ENCODE data around the gene GPRC5D. TPM values are rescaled to one million over a fixed set of nuclear protein-coding genes. Genes with fewer than 3 reads are reported as not detected.

The GPRC5D gene
- total RNA-seq, 1 experiment from 2014 or later, result not detected

DNA sequence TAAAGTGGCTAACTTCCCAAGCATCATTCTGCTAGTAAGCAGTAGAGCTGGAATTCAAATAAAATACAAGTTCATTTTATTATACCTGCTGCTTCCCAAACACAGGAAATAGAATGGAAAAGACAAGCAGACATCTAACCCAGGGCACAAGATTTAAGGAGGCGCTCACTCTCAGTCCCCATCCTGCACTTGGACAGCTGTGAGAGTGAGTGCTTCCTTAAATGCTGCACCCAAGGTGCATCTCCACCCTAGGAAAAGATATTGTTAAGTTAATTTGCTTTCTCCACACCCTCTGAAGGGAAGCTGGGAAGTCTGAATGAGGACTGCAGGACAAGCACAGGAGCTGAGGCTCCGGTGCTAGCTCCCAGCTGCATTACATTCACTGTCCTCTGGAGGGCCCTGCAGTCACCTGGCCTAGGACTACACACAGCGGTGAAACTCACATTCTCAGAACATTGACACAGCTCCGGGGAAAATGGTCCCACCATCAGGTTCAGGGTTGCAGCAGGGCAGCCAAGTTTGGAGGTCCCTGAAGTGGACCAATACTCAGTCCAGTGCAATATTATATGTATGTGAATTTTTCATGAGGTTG is 33.9 kb upstream of the GPRC5D start:
- peak; percentile 72 for DNase-seq (ENCODE audit: low read depth, low spot score)
- in situ Hi-C loops (cut with HindIII; ENCODE audit: low pct_unique_long_range_greater_than_20kb, low sequenced_read_pairs), result no loop called here

DNA sequence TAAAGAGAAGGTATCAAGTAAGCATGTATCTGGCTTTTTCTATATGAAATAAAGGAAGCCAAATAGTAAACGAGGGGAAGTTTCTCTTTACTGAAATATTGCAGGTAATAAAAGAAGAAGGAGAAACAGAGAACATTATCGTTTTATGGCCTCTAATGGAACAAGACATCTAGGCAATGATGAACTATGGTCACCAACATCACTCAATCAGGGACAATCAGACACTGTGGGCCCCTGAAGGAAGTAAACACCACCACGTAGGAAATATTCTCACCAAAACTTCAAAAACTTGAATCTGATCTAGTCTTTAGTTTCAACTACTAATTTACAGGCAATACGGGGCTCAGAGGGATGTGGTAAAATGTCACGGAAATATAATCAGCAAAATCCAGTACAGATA is 32.2 kb upstream of the GPRC5D start:
- in situ Hi-C loops (cut with HindIII; ENCODE audit: low pct_unique_long_range_greater_than_20kb, low sequenced_read_pairs), result no loop called here

DNA sequence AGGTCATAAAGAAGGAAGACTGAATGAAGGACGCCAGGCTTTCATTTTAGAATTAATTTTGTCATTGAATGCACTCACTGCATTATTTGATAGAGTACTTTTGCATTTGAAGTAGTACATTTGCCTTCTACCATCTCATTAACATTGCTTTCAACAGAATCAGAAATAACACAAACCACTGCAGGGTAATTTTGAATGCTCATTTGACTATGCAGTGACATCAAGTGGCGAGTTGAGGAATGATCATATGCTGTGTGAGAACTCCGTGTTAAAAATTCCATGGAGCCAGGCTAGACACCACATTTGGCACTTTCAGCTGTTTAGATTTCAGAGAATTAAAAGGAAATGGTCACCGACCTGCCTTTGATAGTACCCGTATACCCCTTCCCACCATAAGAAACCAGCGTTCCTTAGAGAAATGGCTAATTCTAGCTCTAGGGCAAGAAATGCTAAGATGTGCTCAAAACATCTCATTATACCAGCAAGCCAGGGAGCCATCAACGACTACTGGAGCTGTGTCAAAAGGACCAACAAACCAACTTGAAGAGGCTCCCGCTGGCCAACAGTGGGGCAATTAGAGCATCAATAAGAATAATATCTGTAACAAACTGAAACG is 31.6 kb upstream of the GPRC5D start:
- DNase-seq (ENCODE audit: low read depth, low spot score), result peak; percentile 76
- in situ Hi-C loops (cut with HindIII; ENCODE audit: low pct_unique_long_range_greater_than_20kb, low sequenced_read_pairs), result no loop called here

More for the DNA sequence above, 32.2 kb upstream of the GPRC5D start:
- no peak for DNase-seq (ENCODE audit: low read depth, low spot score)

DNA sequence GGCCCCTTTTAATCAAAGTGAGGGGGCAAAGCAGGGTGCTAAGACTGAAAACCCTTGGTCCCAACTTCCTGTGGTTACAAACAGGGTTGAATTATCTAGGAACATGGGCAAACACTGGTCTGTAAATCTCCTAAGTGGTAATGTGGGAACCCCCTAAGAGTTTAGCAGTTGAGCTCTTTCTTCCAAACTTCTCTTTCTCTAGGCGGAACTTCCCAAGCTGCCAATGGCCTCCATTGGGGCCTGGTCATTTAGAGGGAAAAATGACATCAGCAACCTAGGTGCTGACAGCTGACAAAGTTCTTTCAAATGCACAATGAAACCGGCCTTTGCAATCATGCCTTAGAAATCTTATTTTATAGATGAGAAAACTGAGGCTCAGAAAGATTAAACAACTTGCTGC is 30.4 kb upstream of the GPRC5D start:
- in situ Hi-C loops (cut with HindIII; ENCODE audit: low pct_unique_long_range_greater_than_20kb, low sequenced_read_pairs), result no loop called here
- DNase-seq (ENCODE audit: low read depth, low spot score), result no peak

DNA sequence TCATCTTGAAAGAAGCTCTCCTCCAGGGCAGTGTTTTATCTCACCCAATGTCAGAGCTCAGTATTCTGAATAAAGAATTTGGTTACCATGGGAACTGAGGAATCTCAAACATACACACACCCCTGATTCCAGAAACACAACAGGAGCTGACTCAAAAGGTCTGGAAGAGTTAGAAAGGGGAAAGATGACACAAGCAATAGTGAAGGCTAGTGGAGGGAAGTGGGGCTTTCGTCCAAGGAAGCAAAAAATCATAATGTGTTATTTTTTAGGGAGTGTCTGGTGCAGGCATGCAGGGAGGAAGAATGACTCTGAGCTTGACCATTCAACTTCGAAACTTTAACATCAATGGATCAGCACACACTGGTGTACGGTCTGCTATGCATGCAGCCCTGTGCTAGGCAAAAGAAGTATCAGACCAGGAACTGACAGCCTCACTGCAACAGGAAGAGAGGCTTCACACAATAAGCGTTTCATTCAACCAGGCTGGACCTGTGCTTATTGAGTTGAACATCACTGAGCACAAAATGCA is 27.8 kb upstream of the GPRC5D start:
- no peak for DNase-seq (ENCODE audit: low read depth, low spot score)
- in situ Hi-C loops (cut with HindIII; ENCODE audit: low pct_unique_long_range_greater_than_20kb, low sequenced_read_pairs), result no loop called here

DNA sequence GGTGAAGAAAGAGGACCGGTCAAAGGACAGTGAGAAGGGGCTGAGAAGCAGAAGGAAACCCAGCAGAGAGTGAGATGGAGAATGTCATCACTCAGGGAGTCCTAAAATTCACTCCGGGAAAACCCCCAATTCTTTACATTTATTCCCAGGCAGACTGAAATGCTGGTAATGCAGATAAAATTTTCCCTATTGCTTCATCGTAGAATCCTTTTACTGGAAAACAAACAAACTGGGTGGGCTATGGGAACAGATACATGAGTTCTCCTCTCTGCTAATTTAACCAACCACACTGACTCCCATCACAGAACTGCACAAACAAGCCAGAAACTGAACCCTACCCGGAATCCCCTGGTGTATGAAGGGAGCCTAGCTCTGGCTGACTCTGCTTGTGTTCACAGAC is 27.2 kb upstream of the GPRC5D start:
- no peak for DNase-seq (ENCODE audit: low read depth, low spot score)
- in situ Hi-C loops (cut with HindIII; ENCODE audit: low pct_unique_long_range_greater_than_20kb, low sequenced_read_pairs), result no loop called here

DNA sequence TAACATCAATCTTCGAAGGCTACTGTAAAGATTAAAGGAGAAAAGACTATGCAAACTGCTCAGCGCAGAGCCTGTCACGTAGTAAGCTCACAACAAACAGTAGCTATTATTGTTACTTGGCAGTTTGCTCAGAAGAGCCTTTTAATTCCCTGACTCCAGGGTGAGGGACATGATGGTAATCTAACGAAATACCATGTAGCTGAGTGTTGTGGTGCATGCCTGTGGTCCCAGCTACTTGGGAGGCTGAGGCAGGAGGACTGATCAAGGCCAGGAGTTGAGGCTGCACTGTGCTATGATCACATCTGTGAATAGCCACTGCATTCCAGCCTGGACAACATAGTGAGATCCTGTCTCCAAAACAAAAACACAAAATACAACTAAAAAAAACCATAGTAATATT is 25.3 kb upstream of the GPRC5D start:
- no peak for DNase-seq (ENCODE audit: low read depth, low spot score)
- in situ Hi-C loops (cut with HindIII; ENCODE audit: low pct_unique_long_range_greater_than_20kb, low sequenced_read_pairs), result no loop called here

DNA sequence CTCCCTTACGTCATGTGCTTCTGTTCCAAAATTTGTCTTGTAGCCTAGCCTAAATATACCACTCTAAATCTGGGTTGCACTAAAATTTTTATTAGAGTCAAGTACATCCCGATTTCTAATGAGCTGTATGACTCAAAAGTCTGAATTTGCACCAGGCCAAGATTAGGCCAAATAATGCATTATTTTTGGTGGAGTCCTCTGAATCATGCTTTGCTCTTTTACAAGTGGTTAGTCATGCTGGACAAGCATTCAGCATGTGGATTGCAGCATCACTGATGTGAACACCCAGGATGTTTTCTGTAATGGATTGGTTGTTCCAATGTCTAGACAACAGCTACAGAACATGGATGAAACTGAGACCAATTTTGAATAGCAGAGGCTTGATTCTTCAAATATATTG is 24.4 kb upstream of the GPRC5D start:
- in situ Hi-C loops (cut with HindIII; ENCODE audit: low pct_unique_long_range_greater_than_20kb, low sequenced_read_pairs), result no loop called here
- peak; percentile 55 for DNase-seq (ENCODE audit: low read depth, low spot score)

DNA sequence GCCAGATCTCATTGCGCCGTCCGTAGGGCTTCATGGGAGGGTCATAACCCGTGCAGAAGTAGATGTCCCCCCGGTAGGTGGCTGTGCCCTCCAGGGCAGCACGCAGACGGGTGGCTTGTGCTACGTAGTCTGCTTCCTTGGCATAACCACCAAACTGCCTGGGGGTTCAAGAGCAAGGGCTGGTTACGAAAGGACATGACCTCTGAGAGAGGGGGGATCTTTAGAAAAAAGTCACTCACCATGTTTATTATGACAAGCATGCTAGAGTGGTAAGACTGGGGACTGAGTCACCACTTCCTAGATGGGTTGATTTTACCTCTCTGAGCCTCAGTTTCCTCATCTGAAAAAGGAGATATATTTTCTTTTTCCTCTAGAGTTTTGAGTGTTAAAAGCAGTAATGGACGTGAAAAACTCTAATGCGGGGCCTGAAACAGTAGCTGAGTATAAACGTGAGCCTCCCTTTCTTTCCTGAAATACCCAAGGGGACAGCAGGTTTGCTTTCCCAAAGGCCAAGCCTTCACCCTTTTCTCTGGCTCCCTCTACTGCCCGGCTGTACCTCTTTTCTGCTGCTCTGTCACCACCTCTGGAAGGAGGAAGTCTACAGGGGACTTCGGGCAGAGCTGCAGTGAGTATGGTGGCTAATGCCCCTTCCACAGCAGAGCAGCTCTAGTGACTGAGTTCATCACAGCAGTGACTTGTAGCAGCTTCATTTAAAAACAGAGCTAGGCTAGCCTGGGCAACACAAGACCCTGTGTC is 23.5 kb upstream of the GPRC5D start:
- in situ Hi-C loops (cut with HindIII; ENCODE audit: low pct_unique_long_range_greater_than_20kb, low sequenced_read_pairs), result no loop called here
- peak; percentile 80 for DNase-seq (ENCODE audit: low read depth, low spot score)

DNA sequence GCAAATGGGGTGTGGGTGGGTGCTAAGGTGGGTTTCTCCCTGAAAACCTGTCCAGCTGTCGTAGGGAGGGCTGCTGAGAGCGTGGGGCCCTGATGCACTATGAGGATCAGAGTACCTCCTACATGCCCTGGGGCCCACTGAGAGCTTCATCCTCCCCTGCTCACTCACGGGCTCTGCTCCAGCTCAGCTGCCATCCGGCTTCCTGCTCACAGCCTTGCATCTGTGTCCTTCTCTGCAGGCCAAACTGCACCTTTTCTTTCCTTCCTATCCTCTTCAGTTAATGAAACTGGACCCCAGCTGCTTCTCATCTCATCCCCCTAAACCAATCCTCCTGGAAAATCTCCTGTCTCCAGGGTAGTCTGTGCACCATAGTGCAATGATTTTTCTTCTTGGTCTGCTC is 22.2 kb upstream of the GPRC5D start:
- DNase-seq (ENCODE audit: low read depth, low spot score), result no peak
- in situ Hi-C loops (cut with HindIII; ENCODE audit: low pct_unique_long_range_greater_than_20kb, low sequenced_read_pairs), result no loop called here

DNA sequence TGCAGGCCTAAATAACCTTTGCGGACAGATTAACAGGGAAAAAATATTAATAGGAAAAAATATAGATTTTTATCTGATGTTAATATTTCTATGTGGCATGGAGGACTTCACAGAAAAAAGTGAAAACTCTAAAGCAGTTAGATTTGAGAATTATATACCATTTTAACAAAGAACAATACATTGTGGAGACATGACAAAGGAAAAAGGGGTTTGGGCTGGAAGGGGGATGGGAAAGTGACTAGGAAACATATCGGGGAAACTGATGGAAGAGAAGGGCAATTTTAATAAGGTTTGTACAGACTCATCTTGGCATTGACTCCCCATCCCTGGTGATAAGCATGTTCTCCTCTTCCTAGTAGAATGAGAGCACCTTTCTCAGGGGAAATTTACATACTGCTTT is 21.0 kb upstream of the GPRC5D start:
- in situ Hi-C loops (cut with HindIII; ENCODE audit: low pct_unique_long_range_greater_than_20kb, low sequenced_read_pairs), result no loop called here
- no peak for DNase-seq (ENCODE audit: low read depth, low spot score)

DNA sequence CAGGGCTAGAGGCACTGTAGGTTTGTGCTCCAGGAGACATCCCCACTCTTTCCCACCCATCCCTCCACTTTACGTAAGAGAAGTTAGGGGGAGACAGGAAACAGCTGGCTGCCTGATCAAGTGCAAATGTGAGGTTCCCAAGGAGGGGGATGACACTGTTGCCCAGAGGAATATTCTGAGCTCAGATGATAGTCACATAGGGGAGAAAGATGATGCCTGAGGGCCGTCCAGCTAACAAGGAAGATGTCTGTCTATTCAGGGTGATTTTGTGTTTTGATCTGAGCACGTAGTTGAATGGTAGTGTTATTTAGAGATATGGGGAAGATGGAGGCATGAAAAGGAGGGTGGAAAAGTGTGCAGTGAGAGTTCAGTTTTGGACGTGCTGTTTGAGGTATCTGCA is 13.9 kb upstream of the GPRC5D start:
- DNase-seq (ENCODE audit: low read depth, low spot score), result peak; percentile 59
- in situ Hi-C loops (cut with HindIII; ENCODE audit: low pct_unique_long_range_greater_than_20kb, low sequenced_read_pairs), result no loop called here

DNA sequence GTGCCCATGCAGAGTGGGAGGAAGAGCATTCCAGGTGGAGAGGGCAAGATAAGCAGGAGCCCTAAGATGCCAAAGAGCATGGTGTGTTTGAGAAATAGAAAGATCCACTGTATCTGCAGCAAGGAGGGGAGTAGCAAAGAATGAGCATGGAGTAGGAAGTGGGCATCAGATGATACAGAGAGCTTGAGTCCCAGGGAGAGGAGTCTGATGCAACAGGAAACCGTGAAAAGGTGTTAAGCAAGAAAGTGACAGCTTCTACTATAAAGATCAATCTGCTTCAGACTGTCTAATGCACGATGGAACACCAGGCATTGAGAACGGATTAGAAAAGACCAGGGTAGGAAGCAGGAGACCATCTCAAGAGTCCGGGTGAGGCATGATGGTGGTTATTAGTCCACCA is 12.3 kb upstream of the GPRC5D start:
- in situ Hi-C loops (cut with HindIII; ENCODE audit: low pct_unique_long_range_greater_than_20kb, low sequenced_read_pairs), result no loop called here
- no peak for DNase-seq (ENCODE audit: low read depth, low spot score)

DNA sequence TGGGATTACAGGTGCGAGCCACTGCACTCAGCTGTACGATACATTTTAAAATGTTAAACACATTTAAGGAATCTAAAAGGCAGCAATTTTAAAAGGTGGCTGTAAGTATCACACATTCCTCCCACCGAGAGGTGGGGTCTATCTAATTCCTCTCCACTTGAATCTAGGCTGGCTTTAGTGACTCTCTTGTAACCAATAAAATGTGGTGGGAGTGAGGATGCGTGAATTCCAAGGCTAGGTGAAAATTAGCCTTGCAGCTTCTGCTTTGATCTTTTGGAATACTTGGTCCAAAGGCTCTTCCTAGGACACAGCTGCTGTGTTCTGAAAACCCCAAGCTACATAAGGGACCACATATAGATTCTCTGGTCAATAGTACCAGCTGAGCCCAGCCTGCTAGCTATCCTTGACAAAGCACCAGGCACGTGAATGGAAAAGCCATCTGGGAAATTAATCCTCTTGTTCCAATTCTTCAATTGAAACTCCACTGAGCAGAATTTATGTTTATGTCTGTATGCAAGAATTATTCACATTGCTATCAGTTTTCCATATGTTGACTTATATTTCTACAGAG is 8.8 kb upstream of the GPRC5D start:
- no peak for DNase-seq (ENCODE audit: low read depth, low spot score)
- in situ Hi-C loops (cut with HindIII; ENCODE audit: low pct_unique_long_range_greater_than_20kb, low sequenced_read_pairs), result no loop called here

DNA sequence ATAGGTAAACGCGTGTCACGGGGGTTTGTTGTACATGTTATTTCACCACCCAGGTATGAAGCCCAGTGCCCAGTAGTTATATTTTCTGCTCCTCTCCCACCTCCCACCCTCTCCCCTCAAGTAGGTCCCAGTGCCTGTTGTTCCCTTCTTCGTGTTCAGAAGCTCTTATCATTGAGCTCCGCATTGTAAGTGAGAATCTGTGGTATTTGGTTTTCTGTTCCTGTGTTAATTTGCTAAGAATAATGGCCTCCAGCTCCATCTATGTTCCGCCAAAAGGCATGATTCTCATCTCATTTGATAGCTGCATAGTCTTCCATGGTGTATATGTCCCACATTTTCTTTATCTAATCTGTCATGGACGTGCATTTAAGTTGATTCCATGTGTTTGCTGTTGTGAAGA is 6.9 kb upstream of the GPRC5D start:
- in situ Hi-C loops (cut with HindIII; ENCODE audit: low pct_unique_long_range_greater_than_20kb, low sequenced_read_pairs), result no loop called here
- no peak for DNase-seq (ENCODE audit: low read depth, low spot score)

DNA sequence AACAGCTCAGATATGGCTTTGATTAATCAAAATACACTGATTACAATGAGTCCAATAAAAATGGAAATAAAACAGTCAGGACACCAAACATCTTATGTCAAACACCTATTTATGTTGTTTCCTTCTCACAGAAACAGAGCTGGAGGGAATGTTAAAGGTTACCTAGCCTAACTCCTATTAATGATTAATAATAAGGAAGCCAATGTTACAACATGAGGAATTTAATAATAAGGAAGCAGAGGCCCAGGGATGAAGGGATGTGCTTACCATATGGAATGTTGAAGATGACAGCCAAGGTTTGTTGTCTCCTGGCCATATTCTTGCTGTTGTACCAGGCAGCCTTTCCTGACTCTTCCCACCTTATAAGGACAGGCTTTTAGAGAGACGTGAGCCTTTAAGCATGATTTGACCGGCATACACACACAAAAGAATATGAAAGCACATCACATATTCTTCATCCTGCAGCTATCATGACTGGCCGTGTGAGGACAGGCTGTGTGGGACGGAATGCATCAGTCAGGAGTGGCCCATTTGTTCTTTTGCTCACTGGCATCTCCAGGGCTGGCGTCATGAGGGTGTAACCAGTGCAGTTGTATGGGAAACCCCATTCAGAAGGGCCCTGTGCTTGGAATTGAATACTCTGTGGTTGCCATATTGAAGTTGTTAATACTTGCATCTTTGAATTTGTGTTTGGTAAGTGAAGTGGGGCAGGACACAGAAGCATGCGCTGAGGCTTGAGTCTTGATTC is 3.1 kb upstream of the GPRC5D start:
- no peak for DNase-seq (ENCODE audit: low read depth, low spot score)
- in situ Hi-C loops (cut with HindIII; ENCODE audit: low pct_unique_long_range_greater_than_20kb, low sequenced_read_pairs), result no loop called here

DNA sequence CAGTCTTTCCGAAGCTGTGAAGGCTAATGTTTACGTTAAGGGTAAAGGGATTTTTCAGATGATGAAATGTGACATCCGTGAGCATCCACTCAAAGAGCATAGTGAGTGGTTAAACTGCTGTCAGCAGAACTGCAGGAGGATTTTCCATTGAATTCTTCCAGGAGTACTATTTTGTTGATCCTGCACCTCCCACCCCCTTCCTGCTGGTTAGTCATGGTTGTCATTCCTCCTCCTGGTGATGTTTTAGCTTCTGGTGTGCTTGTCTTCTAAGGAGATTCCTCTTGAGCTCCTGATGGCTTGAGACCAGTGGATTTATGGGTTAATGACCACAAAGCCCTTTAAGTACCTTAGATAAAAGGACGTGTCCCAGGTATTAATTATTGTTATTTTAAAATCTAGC is 2.4 kb upstream of the GPRC5D start:
- no peak for DNase-seq (ENCODE audit: low read depth, low spot score)
- in situ Hi-C loops (cut with HindIII; ENCODE audit: low pct_unique_long_range_greater_than_20kb, low sequenced_read_pairs), result no loop called here

DNA sequence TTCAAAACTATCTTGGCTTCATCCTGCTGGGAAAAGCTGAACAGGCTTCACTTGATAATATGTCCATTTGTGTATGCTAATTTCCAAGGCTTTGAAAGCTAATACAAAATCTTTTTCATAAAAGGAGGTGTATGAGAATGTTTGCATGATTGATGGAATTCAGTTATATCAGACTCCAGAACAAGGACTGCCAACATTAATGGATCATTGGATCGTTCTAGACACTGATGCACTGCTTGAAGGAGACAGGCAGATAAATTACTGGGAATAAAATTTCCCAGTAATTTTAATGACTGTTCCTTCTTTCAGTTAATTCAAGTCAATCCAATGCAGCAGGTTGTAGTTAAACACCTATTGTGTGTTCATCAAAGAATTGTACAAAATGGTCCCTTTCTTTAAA is 466 bp downstream of the GPRC5D start:
- in situ Hi-C loops (cut with HindIII; ENCODE audit: low pct_unique_long_range_greater_than_20kb, low sequenced_read_pairs), result no loop called here
- DNase-seq (ENCODE audit: low read depth, low spot score), result no peak
